Fibroblast of skin of scalp (primary cell): ENCODE data around the gene SLC1A1.
A peak's percentile ranks its signal among the peaks of the same experiment; 100 is the strongest.
"Not testable (repeated sequence)": the region's sequence is repeated elsewhere in the genome, so short reads cannot be mapped to it uniquely, and the experiment has no call there.

Experiments
- DNase-seq: peaks from one replicate; pipeline ENCODE4 v3.0.0-alpha.2; 2013

Gene SLC1A1

DNA sequence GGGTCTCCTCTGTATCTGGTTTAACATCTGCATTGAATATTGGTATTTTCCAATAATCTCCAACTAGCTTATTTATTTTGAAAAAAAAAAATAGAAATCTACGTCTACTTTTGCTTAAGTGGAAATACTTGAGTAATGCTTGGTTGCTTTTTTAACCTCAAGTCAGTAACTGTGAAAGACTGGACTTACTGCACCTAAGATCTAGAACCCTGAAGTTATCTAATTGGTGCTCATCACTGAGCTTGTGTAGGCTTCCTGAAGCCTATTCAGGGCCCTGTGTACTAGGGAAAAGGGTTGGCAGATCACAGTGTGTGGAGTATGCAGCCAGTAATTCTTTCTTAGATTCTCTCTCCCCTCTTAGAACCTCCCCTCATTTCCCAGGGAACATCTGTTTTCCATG lies 16.2 kb downstream of the SLC1A1 start:
- DNase-seq: no peak

DNA sequence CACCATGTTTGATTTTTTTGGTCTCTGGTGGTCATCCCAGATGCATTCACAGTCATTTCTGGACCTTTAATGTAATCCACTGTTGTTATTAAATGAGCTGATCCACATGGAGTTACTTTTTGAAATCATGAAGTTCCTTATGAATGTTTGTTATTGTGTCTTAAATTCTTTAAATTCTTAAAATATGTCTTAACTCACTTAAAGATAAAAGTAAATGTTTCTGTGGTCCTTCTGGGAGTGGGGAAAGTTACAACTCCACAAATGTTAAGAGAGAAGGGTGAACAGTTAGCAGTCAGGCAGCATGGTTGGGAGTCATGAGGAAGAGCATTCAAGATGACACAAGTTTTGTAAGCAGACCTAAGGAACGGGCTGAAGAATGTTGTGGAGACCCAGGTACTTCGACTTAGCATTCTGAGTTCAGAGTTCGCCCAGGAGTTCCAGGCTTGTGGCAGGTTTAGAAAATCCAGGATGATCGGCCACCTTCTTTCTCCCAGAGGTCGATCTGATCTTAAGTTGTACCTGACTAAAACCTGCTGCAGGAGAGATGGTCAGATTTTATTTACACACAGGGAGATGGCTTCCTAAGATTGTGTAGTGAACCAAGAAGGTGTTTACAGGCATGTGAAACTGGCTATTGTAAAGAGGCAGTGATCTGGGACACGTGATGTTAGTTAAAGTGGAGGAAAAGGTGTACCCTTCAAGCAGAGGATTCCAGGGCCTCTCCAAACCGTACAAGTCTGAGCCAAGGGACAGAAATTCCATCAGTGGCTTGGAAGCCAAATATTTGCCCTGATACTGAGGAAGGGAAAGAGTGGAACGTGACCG lies 17.2 kb downstream of the SLC1A1 start:
- peak; percentile 61 for DNase-seq

DNA sequence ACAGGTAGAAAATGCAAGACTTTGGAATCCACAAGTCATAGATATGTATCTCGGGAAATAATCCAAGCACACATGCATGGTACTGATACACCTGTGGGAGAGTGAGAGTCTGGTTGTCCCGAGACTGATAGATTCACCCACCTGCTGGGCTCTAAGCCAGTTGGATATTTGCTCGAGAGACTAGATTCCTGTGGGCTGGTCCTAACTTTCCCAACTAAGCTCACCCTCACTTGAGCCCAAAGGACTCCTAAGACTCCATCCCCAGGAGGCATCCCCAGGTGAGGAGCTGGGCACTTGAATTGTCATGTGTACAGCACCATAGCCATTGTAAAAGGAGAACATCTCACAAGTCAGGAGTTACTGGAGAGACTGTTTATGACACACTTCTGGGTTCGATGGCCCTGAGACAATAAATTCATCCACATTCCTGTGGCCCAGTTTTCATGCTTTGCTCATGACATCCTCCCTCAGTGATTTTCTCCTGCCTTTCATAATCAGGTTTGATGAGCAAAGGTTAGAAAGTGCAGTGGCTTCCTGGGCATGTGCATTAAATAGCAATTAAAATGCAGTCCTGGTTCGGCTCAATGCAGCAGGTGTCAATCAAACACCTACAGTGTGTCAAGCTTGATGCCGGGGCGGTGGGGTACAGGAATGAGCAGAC lies 18.1 kb downstream of the SLC1A1 start:
- peak; percentile 77 for DNase-seq

DNA sequence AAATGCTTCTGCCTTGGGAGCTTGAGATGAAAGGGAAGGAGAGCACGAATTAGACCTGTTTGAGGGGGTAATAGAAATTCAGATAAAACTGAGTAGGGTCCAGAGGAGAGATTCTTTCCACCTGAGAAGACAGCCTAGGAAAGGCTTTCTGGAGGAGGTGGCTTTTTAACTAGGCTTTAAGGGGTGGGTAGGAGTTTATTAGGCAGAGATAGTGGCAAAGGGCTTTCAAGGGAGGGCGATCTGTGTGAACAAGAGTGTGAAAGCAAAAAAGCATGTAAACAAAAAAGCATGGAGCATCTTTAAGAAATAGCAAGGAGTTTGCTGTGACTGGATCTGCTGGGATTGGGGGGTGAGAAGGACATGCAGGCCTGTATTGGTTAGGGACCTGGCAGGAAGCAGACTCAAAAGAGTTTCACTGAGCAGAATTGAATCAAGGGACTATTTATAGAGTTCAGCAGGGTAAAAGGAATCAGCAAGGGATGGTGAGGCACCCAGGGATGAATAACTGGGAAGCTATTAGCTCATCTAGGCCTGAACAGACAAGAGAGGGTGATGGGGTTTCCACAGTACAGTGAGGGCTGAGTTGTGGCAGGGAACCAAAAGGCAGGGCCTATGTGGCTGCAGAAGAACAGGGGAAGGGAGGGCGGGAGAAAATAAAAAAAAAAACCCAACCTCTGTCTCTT lies 18.8 kb downstream of the SLC1A1 start:
- DNase-seq: peak; percentile 84

DNA sequence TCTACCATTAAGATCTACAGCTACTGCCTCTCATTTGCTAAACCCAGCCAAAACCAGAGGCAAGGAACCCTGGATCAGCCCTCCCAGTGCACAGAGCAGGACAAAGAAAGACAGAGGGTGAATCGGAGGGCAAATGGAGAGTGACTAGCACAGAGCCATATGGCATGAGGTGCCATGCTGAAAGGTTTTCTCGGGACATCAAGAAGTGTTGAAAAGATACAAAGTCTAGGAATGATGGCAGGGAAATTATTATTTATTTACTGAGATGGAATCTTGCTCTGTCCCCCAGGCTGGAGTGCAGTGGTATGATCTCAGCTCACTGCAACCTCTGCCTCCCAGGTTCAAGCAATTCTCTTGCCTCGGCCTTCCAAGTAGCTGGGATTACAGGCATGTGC lies 19.3 kb downstream of the SLC1A1 start:
- no peak for DNase-seq

DNA sequence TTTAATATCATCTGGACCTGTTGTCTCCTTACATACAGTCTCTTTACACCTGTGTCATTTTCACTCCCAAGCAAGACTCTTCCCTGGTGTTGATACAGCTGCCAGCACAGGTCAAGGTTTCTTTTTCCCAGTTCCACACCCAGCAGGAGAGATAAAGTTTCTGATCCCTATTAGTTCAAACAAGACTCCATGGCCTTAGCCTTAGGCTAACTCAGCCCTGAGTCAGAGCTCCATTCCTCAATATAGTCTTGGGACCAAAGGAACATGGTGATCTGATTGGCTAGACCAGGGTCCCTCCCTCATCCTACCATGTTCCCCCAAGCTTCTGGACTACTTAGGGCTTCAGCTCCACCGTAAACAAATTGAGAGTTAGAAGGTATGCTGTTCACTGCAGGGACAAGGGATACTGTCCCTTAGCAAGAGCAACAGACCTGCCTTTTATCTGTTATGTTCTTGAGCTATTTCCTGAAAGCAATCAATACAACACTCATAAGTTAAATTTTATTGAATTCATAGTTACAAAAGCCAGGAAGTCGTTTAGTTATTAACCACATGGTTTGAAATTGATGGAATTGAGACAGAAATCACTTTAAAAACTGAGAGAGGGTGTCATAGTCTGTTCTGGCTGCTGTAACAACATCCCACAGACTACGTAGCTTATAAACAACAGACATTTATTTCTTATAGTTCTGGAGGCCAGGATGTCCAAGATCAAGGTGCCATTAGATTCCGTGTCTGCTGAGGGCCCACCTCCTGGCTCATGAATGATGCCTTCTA lies 20.5 kb downstream of the SLC1A1 start:
- no peak for DNase-seq

DNA sequence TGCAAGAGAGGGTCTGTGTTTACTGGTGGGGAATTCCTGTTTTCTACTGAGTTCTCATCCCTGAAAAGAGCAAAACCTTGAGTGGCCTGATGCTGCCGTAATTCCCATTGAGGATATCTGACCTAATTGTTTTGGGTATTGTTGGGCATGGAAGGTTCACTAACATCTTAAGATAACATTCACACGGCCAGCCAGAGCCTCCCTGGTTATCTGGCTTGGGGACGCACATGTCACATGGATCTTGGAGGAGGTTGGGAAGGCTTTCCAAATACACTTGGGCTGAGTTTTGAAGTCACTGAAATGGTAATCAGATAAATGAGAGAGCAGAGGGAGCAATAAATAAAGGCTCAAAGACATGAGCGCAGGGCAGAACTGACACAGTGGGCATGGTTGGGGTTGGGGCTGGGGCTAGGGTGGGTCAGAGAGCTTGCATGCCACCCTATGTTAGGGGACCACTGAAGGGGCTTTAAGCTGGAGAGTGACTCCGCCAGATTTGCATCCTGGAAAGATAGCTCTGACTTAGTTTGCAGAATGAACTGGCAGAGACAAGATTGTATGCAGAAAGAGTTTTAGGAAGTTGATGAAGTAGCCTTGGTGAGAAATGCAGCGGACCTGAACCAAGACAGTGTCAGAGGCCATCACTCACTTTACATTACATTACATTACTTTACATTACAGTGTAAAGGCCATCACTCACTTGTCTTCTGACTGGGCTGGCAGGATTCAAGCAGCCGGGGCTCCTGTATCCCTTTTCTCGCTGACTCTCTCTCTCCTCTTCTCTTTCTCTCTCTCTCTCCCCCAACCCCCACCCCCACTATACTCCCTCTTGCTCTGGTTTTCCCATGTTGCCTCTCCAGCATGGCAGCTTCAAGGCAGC lies 24.2 kb downstream of the SLC1A1 start:
- DNase-seq: no peak

DNA sequence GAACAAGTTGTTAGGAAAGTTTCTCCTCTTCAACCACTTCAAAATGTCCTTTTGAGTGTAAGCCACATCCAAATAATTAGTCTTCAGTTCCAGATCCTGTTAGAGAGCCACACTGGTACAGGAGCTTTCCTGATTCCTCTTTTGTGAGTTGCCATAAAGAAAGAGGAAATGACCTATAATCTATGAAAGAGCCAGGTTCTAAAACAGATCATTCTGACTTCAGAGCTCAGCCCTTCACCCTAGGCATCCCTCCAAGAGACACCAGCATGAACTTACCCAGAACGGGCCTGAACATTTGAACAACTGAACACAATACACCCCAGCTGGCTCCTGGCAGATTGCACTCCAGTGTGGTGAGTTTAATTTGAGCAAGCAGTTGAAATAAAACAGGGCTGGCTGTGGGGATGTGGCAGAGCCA lies 25.7 kb downstream of the SLC1A1 start:
- DNase-seq: no peak

DNA sequence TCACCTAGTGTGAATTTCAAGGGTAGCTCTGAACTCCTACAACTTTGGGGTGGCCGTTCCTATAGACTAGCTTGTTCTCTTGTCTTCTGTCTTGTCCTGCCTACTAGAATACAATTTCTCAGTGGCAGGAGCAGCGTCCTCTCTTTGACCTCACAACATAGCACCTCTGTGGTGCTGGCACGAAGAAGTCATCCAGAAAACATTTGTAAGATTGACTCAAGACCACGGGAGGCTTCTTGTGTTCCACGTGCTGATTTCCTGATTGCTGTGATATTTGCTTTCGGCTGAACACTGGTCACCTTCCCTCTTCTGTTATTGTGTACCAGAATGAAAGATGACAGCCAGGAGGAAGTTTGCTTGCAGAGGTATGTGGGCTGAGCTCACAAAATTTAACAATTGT lies 27.0 kb downstream of the SLC1A1 start:
- no peak for DNase-seq

DNA sequence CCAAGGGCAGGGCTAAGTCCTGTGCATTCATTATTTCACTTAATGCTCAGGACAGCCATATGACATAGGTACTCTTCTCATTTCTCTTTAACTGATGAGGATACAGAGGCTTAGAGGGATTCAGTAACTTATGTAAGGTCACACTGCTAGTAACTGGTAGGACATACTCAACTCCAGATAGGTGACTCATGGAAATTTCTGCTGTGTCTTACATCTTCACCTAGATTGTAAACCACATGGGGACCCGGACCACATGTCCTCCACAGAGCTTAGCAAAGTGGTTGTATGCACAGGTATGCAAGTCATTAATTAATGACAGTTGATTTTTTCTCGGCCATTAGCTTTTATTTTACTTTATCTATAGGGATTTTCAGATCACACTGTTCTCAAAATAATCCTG lies 29.3 kb downstream of the SLC1A1 start:
- DNase-seq: no peak

DNA sequence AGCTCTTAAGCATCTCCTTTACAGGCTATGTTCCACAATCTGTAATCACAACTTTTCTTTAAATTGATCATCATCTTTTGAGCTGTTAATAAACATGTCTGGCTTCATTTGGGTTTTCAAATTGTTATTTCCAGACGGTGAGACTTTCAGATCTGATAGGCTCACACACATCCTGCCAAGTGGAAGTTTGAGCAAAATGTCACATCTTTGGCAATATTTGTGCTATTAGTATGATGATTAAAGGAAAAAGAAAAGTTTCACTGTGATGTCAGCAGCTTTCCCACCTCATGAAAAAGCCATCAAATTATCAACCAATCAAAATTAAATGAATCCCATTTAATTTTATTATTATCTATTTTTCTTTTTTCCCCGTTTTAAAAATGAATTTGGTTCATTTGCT lies 29.8 kb downstream of the SLC1A1 start:
- no peak for DNase-seq

DNA sequence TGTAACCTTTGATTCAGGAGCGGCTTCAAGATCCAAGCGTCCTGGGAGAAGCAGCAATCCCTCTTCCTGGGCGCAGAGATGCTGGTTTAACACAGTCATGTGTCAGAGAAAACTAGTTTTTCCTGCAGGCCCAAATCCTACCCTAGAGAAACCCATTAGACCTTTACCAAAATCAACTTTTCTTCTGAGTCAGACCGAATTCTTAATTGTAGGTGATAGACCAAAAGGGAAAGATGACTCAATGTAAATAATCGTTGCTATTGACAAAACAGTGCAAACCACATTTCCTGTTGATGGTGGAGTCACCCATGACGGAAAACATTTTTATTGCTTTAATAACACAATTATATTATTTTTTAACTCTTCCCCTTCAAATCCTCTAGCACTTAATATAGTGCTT lies 40.1 kb downstream of the SLC1A1 start:
- DNase-seq: no peak

DNA sequence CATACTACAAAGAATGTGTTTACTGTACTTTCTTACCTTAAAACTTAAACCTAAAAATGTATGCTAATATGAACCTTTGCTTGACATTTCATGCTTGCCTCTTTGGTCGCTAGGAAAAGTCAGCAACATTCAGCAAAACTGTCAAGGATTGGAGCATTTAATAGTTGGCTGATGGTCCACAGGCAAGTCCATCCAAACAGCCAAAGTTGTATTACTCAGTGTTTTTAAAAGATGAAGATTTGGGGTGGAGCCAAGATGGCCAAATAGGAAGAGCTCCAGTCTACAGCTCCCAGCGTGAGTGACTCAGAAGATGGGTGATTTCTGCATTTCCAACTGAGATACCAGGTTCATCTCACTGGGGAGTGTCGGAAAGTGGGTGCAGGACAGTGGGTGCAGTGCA lies 40.6 kb downstream of the SLC1A1 start:
- peak; percentile 28 for DNase-seq

DNA sequence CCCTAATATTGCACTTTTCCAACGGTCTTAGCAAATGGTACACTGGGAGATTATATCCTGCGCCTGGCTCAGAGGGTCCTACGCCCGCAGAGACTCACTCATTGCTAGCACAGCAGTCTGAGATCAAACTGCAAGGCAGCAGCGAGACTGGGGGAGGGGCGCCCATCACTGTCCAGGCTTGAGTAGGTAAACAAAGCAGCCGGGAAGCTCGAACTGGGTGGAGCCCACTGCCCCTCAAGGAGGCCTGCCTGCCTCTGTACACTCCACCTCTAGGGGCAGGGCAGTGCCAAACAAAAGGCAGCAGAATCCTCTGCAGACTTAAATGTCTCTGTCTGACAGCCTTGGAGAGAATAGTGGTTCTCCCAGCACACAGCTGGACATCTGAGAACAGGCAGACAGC lies 41.1 kb downstream of the SLC1A1 start:
- DNase-seq: not testable (repeated sequence)

DNA sequence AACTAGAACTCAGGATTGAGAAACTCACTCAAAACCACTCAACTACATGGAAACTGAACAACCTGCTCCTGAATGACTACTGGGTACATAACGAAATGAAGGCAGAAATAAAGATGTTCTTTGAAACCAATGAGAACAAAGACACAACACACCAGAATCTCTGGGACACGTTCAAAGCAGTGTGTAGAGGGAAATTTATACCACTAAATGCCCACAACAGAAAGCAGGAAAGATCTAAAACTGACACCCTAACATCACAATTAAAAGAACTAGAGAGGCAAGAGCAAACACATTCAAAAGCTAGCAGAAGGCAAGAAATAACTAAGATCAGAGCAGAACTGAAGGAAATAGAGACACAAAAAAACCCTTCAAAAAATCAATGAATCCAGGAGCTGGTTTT lies 43.6 kb downstream of the SLC1A1 start:
- not testable (repeated sequence) for DNase-seq

DNA sequence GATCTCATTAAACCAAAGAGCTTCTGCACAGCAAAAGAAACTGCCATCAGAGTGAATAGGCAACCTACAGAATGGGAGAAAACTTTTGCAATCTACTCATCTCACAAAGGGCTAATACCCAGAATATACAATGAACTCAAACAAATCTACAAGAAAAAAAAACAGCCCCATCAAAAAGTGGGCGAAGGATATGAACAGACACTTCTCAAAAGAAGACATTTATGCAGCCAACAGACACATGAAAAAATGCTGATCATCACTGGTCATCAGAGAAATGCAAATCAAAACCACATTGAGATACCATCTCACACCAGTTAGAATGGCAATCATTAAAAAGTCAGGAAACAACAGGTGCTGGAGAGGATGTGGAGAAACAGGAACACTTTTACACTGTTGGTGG lies 45.9 kb downstream of the SLC1A1 start:
- not testable (repeated sequence) for DNase-seq

DNA sequence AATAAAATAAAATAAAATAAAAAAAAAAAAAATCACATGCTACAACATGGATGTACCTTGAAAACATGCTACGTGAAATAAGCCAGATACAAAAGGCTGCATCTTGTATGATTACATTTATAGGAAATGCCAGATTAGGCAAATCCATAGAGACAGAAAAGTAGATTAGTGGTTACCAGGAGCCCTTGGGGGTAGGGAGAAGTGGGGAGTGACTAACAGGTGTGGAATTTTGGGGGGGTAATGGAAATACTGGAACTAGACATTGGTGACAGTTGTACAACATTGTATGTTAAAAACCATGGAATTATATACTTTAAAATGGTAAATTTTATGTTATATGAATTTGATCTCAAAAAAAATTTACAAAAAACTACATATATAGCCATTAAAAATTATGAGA lies 47.3 kb downstream of the SLC1A1 start:
- no peak for DNase-seq

DNA sequence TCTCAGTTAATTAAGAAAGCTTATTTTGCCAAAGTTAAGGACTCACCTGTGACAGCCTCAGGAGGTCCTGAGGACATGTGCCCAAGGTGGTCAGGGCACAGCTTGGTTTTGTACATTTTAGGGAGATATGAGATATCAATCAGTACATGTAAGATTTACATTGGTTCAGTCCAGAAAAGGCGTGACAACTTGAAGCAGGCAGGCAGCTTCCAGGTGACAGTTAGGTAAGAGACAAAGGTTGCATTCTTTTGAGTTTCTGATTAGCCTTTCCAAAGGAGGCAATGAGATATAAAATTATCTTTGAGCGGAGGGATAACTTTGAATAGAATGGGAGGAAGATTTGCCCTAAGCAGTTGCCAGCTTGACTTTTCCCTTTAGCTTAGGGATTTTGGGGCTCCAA lies 47.8 kb downstream of the SLC1A1 start:
- DNase-seq: no peak

DNA sequence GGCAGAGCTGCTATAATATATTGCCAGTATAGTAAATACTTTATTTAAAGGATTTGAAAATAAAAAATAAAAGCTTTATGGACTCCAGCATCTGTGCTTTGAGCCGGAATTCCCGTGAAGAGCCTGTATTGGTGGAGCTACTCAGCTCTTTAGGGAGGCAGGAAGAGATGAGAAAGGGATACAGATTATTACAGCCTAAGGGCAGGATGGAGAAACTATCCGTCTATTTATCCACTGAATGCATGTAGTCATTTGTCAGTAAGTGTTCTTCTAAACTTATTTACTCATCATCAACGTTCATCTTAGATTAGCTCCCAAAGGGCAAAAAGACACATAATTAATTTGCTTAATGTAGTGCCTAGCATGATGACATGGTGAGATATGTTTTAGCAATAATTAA lies 48.4 kb downstream of the SLC1A1 start:
- no peak for DNase-seq

DNA sequence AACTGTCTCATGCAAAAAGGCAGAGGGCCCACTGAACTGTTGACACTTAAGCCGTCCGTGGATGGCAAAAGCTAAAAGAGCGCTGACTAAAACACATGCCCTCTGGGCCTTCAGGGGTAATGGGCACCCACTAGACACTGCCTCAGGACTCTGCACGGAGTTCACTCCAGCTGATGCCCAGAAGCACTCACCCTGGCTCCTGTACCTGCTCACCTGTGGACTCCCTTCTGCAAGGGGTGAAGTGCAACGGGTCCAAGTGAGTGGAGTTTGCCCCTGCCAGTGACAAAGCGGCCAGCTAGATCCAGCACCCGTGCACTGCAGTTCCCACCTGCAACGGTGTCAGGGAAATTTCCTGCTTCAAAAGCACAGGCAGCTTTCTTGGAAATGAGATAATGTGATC lies 50.2 kb downstream of the SLC1A1 start:
- DNase-seq: no peak

DNA sequence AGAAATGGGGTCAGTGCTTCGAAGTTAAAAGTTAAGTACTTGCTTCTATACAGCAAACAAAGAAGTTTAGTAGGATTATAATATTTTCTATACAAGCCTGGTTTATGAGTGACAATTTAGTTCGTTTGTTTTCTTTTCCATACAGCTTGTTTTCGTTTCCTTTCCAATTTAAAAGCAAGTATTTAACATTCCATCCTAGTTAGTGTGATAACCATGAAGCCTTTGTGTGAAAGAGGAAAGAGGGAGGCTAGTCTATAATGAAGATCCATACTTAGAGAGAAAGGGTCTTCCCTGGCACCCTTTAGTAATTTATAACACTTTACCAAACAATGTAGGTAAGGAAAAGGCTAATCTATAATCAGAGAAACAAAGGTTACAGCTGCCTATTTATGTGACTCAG lies 51.0 kb downstream of the SLC1A1 start:
- no peak for DNase-seq

DNA sequence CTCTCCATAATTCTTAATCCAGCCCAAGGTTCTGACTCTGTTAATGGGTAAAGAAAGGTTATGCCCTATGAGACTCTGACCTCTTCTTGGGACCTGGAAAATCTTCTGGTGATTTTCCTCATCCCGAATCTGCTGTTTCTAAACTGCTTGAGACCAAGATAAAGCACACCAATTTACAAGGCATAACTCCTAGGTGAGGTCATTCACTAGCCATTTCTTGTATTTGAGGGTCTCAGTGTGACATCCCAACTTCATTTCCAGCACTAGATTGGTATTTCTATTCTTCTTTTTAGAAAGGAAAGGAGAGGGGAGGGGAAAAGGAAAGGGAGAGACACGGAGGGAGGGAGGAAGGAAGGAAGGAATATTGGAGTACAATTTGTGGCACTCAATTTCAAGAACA lies 51.6 kb downstream of the SLC1A1 start:
- no peak for DNase-seq
